GM19324 (cell line): ENCODE measurements around the gene ANKRD10.
"Not testable (repeated sequence)": the region's sequence is repeated elsewhere in the genome, so short reads cannot be mapped to it uniquely, and the experiment has no call there.

Source experiments
- ATAC-seq: cut with Tn5 transposase; IDR thresholded peaks from one replicate; pipeline ENCODE4 v1.9.1; 2021; ENCODE audit warnings: mild to moderate bottlenecking, moderate library complexity; ENCODE audit not compliant: unreplicated experiment, low FRiP score

The ANKRD10 gene

GRCh38 chr13:110915057-110915873 is at the start of gene ANKRD10:
ANKRD10 (minus strand) TSS chr13:110915069; CDS start chr13:110914934, 135 bp downstream.
- ATAC-seq, result peak; percentile 86

GRCh38 chr13:110964229-110965037 is 49.6 kb upstream of the ANKRD10 start:
- no peak for ATAC-seq

- ATAC-seq, result no peak
These were observed 48.7 kb upstream of the ANKRD10 start for GRCh38 chr13:110963554-110963970.

GRCh38 chr13:110961959-110962358 is 47.1 kb upstream of the ANKRD10 start:
- no peak for ATAC-seq

- ATAC-seq, result no peak
These were observed 45.3 kb upstream of the ANKRD10 start for GRCh38 chr13:110960204-110960603.

- no peak for ATAC-seq
These were observed 43.1 kb upstream of the ANKRD10 start for GRCh38 chr13:110957931-110958330.

GRCh38 chr13:110957181-110957884 is 42.5 kb upstream of the ANKRD10 start:
- ATAC-seq, result no peak

GRCh38 chr13:110956216-110956615 is 41.3 kb upstream of the ANKRD10 start:
- ATAC-seq, result not testable (repeated sequence)

GRCh38 chr13:110955608-110956007 is 40.7 kb upstream of the ANKRD10 start:
- not testable (repeated sequence) for ATAC-seq

GRCh38 chr13:110955072-110955503 is 40.2 kb upstream of the ANKRD10 start:
- ATAC-seq, result not testable (repeated sequence)

- ATAC-seq, result not testable (repeated sequence)
These were observed 39.7 kb upstream of the ANKRD10 start for GRCh38 chr13:110954533-110954920.

- no peak for ATAC-seq
These were observed 39.1 kb upstream of the ANKRD10 start for GRCh38 chr13:110953833-110954532.

GRCh38 chr13:110953416-110953815 is 38.5 kb upstream of the ANKRD10 start:
- no peak for ATAC-seq

- ATAC-seq, result not testable (repeated sequence)
These were observed 37.3 kb upstream of the ANKRD10 start for GRCh38 chr13:110952135-110952534.

- no peak for ATAC-seq
These were observed 36.1 kb upstream of the ANKRD10 start for GRCh38 chr13:110950819-110951570.

- ATAC-seq, result no peak
These were observed 35.5 kb upstream of the ANKRD10 start for GRCh38 chr13:110950356-110950755.

- ATAC-seq, result no peak
These were observed 34.8 kb upstream of the ANKRD10 start for GRCh38 chr13:110949628-110950027.

GRCh38 chr13:110949116-110949515 is 34.2 kb upstream of the ANKRD10 start:
- ATAC-seq, result no peak

- ATAC-seq, result not testable (repeated sequence)
These were observed 32.5 kb upstream of the ANKRD10 start for GRCh38 chr13:110947338-110947737.
